Keratinocyte (primary cell): ENCODE measurements around the gene NECTIN2. TPM values are rescaled to one million over a fixed set of nuclear protein-coding genes. Genes with fewer than 3 reads are reported as not detected.

Experiments
- DNase-seq: peaks from one replicate; pipeline ENCODE4 v3.0.0-alpha.2; 2011; ENCODE audit warnings: low read depth, missing footprints, low spot score
- FAIRE-seq: peaks from 2 replicates; lab custom pipeline; 2011; peaks lifted over from hg19 to GRCh38; lab: Jason Lieb, UNC
- H2AFZ ChIP-seq: 2 replicates; pipeline ENCODE4 v1.6.0; 2012; ENCODE audit warnings: low read length, control low read depth, inconsistent platforms; ENCODE audit not compliant: control insufficient read depth
- H3K27ac ChIP-seq: 2 replicates; pipeline ENCODE4 v1.5.1; 2011; ENCODE audit warnings: low read length; ENCODE audit not compliant: control insufficient read depth, insufficient read depth
- H3K27me3 ChIP-seq: 3 replicates; pipeline ENCODE4 v1.6.0; 2011; ENCODE audit warnings: low read length; ENCODE audit not compliant: control insufficient read depth, insufficient read depth; ENCODE audit errors: extremely low read depth
- H3K36me3 ChIP-seq, 2 experiments: 2 replicates in 1 of 2; 3 replicates in 1 of 2; pipeline ENCODE4 v1.5.1; 2011; ENCODE audit warnings: low read length in 2 of 2, mild to moderate bottlenecking in 1 of 2; ENCODE audit not compliant: control insufficient read depth in 2 of 2, insufficient read depth in 2 of 2; ENCODE audit errors: extremely low read depth in 1 of 2
- H3K4me1 ChIP-seq: 3 replicates; pipeline ENCODE4 v1.5.1; 2011; ENCODE audit warnings: low read length; ENCODE audit not compliant: control insufficient read depth, insufficient read depth; ENCODE audit errors: extremely low read depth
- H3K4me2 ChIP-seq: 3 replicates; pipeline ENCODE4 v1.6.0; 2011; ENCODE audit warnings: low read depth, low read length; ENCODE audit not compliant: control insufficient read depth, insufficient read depth; ENCODE audit errors: extremely low read depth
- H3K4me3 ChIP-seq, 3 experiments: fragments of 200-600 bp in 1 of 3; sonication (generic) in 1 of 3; 2 replicates in 2 of 3; 3 replicates in 1 of 3; pipeline ENCODE4 v1.5.1; 2011 to 2016; ENCODE audit warnings: low read length in 3 of 3, mild to moderate bottlenecking in 3 of 3, control low read depth in 2 of 3, inconsistent platforms in 1 of 3, low read depth in 1 of 3, mixed read lengths in 1 of 3, mixed run types in 1 of 3, moderate library complexity in 1 of 3; ENCODE audit not compliant: control insufficient read depth in 2 of 3, insufficient read depth in 2 of 3; ENCODE audit errors: extremely low read depth in 1 of 3
- H3K79me2 ChIP-seq: 2 replicates; pipeline ENCODE4 v1.6.0; 2012; ENCODE audit warnings: low read length; ENCODE audit not compliant: control insufficient read depth, insufficient read depth
- H3K9ac ChIP-seq: 3 replicates; pipeline ENCODE4 v1.6.0; 2011; ENCODE audit warnings: low read length; ENCODE audit not compliant: control insufficient read depth, insufficient read depth; ENCODE audit errors: extremely low read depth
- H3K9me1 ChIP-seq: 3 replicates; pipeline ENCODE4 v1.6.0; 2011; ENCODE audit warnings: low read length; ENCODE audit not compliant: control insufficient read depth, insufficient read depth; ENCODE audit errors: extremely low read depth
- H3K9me3 ChIP-seq: 2 replicates; pipeline ENCODE4 v1.5.1; 2012; ENCODE audit warnings: low read depth, low read length; ENCODE audit not compliant: control insufficient read depth
- H4K20me1 ChIP-seq: 3 replicates; pipeline ENCODE4 v1.6.0; 2011; ENCODE audit warnings: low read length; ENCODE audit not compliant: control insufficient read depth, insufficient read depth; ENCODE audit errors: extremely low read depth
- CTCF ChIP-seq, 3 experiments: IDR thresholded peaks in 1 of 3; conservative IDR thresholded peaks in 1 of 3; optimal IDR thresholded peaks in 1 of 3; 2 replicates in 2 of 3; 3 replicates in 1 of 3; pipeline versions ENCODE3 to v1.5.1; 2011; ENCODE audit warnings: low read length in 3 of 3, mild to moderate bottlenecking in 3 of 3, moderate library complexity in 2 of 3, control low read depth in 1 of 3, inconsistent platforms in 1 of 3; ENCODE audit not compliant: insufficient read depth in 2 of 3; ENCODE audit errors: extremely low read depth in 1 of 3
- EZH2 ChIP-seq: IDR thresholded peaks from one replicate; pipeline ENCODE4 v1.6.1; 2012; ENCODE audit warnings: inconsistent platforms, mild to moderate bottlenecking, low read length, moderate library complexity
- dilution Hi-C: fragments of 300-500 bp; cut with MboI; formaldehyde crosslinking; loops from one replicate; pipeline ENCODE4 v1.7.0; 2020; ENCODE audit warnings: low sequenced_read_pairs; ENCODE audit not compliant: extremely low pct_ligation_motif_present
- polyA plus RNA-seq, 5 experiments: library from polyadenylated mRNA; depleted of rRNA in 3 of 5; stranded (reverse) in 3 of 5; stranded (forward) in 1 of 5; unstranded in 1 of 5; fragments of >200 nt; gene quantifications; 1 replicate in 1 of 5; 2 replicates in 3 of 5; 3 replicates in 1 of 5; pipeline versions ENCODE4 v1.2.1 to v1.2.3, GENCODE V29; 2011 to 2012; ENCODE audit warnings: missing spikeins in 2 of 5, low read depth in 1 of 5, low replicate concordance in 1 of 5

NECTIN2 gene
- polyA plus RNA-seq, 1 donor (not counting 4 experiments of a cell fraction or from before 2014, with no cell fraction given): 26.8 TPM

- no peaks in the 10 kb centered on the region for H3K79me2 ChIP-seq
- H3K9ac ChIP-seq: no peak overlapping the region
- no peak for TF ChIP-seq CTCF (optimal IDR thresholded peaks at IDR 0.05 in 1 of 3, IDR thresholded peaks at IDR 0.05 in 1 of 3, conservative IDR thresholded peaks at IDR 0.05 in 1 of 3; ENCODE audit: extremely low read depth in 1 of 3, insufficient read depth in 2 of 3, low read length in 3 of 3)
- TF ChIP-seq EZH2: no peak
- no peak overlapping the region for H3K27ac ChIP-seq
- FAIRE-seq (no peak), DNase-seq (no peak)
- no peaks in the 10 kb centered on the region for H3K9me3 ChIP-seq
- H3K4me2 ChIP-seq: no peak overlapping the region
- no peak overlapping the region for H3K4me3 ChIP-seq
- dilution Hi-C loops: no loop called here
- no peaks in the 10 kb centered on the region for H3K4me1 ChIP-seq
- no peaks in the 10 kb centered on the region for H3K27me3 ChIP-seq
- no peak overlapping the region for H2AFZ ChIP-seq
- peaks cover 11 to 20% of the 10 kb centered on the region in 2 experiments for H3K36me3 ChIP-seq
- H3K9me1 ChIP-seq: no peaks in the 10 kb centered on the region
- H4K20me1 ChIP-seq: no peaks in the 10 kb centered on the region
These were observed 26.8 kb upstream of the NECTIN2 start for GRCh38 chr19:44819246-44819832.

- Histone ChIP-seq H3K36me3 (peaks cover 0 to 11% of the 10 kb centered on the region in 2 experiments), H3K9me1 (no peaks in the 10 kb centered on the region), H3K9me3 (no peaks in the 10 kb centered on the region), H3K4me2 (no peak overlapping the region), H3K27me3 (peaks cover 5% of the 10 kb centered on the region), H3K27ac (no peak overlapping the region), H3K9ac (no peak overlapping the region), H4K20me1 (no peaks in the 10 kb centered on the region), H3K4me3 (no peak overlapping the region), H3K4me1 (no peaks in the 10 kb centered on the region), H3K79me2 (no peaks in the 10 kb centered on the region), H2AFZ (no peak overlapping the region)
- DNase-seq: no peak
- FAIRE-seq: no peak
- no peak for TF ChIP-seq CTCF (optimal IDR thresholded peaks at IDR 0.05 in 1 of 3, IDR thresholded peaks at IDR 0.05 in 1 of 3, conservative IDR thresholded peaks at IDR 0.05 in 1 of 3; ENCODE audit: extremely low read depth in 1 of 3, insufficient read depth in 2 of 3, low read length in 3 of 3)
- TF ChIP-seq EZH2: no peak
- dilution Hi-C loops: no loop called here
These were observed 25.2 kb upstream of the NECTIN2 start for GRCh38 chr19:44820648-44821609.
